IPS-NIHi7 (cell line): Measurements from ENCODE around the gene NTM.

Experiments used
- DNase-seq: peaks from one replicate; pipeline ENCODE4 v3.0.0; 2012; ENCODE audit warnings: mixed read lengths; ENCODE audit errors: extremely low spot score

NTM gene

GRCh38 chr11:131766637-131767036 is 396.2 kb downstream of the NTM start:
- DNase-seq: no peak

GRCh38 chr11:131767421-131767820 is 397.0 kb downstream of the NTM start:
- DNase-seq: no peak

GRCh38 chr11:131770801-131771200 is 400.4 kb downstream of the NTM start:
- DNase-seq: no peak

- no peak for DNase-seq
Observed at GRCh38 chr11:131771471-131771870, 401.1 kb downstream of the NTM start.

GRCh38 chr11:131773626-131774025 is 403.2 kb downstream of the NTM start:
- no peak for DNase-seq

- no peak for DNase-seq
Observed at GRCh38 chr11:131776211-131776610, 405.8 kb downstream of the NTM start.

- no peak for DNase-seq
Observed at GRCh38 chr11:131785801-131786200, 415.4 kb downstream of the NTM start.

GRCh38 chr11:131787119-131787518 is 416.7 kb downstream of the NTM start:
- no peak for DNase-seq

GRCh38 chr11:131790586-131790985 is 420.2 kb downstream of the NTM start:
- no peak for DNase-seq

- DNase-seq: no peak
Observed at GRCh38 chr11:131792243-131792642, 421.8 kb downstream of the NTM start.

- no peak for DNase-seq
Observed at GRCh38 chr11:131796089-131796488, 425.7 kb downstream of the NTM start.

- DNase-seq: no peak
Observed at GRCh38 chr11:131796541-131796940, 426.1 kb downstream of the NTM start.

GRCh38 chr11:131800452-131800851 is 430.0 kb downstream of the NTM start:
- DNase-seq: no peak

- DNase-seq: no peak
Observed at GRCh38 chr11:131802440-131803115, 432.2 kb downstream of the NTM start.

- DNase-seq: no peak
Observed at GRCh38 chr11:131807876-131808275, 437.5 kb downstream of the NTM start.

- no peak for DNase-seq
Observed at GRCh38 chr11:131808470-131808869, 438.1 kb downstream of the NTM start.

GRCh38 chr11:131809203-131809918 is 438.9 kb downstream of the NTM start:
- no peak for DNase-seq

GRCh38 chr11:131810541-131810940 is 440.1 kb downstream of the NTM start:
- no peak for DNase-seq

- no peak for DNase-seq
Observed at GRCh38 chr11:131811383-131811782, 441.0 kb downstream of the NTM start.

- no peak for DNase-seq
Observed at GRCh38 chr11:131814108-131814507, 443.7 kb downstream of the NTM start.

- peak; percentile 45 for DNase-seq
Observed at GRCh38 chr11:131815590-131815989, 445.2 kb downstream of the NTM start.

- DNase-seq: no peak
Observed at GRCh38 chr11:131816051-131816450, 445.6 kb downstream of the NTM start.

- no peak for DNase-seq
Observed at GRCh38 chr11:131817687-131818188, 447.3 kb downstream of the NTM start.
